ENCODE measurements around the gene MLNR. TPM values are rescaled to one million over a fixed set of nuclear protein-coding genes. Genes with fewer than 3 reads are reported as not detected.

Gene MLNR
- total and polyA plus RNA-seq, 12 donors: not detected

- DNase-seq: peak; percentile 98 to 99
- H3K27me3 ChIP-seq: no peaks in the 10 kb centered on the region
- peak in 3 of 9 donors; percentile 3 to 16 (median 9) for TF ChIP-seq CTCF (IDR thresholded peaks at IDR 0.05)
- peak; percentile 98 to 100 (median 99) for ATAC-seq
- peaks cover 4 to 34% (median 18%) of the 10 kb centered on the region in 9 donors for H3K4me1 ChIP-seq
- peak within 1 kb of the TSS; percentile 53 to 93 (median 87) for H3K4me3 ChIP-seq
- H3K27ac ChIP-seq: peak within 1 kb of the TSS; percentile 70 to 95 (median 89)
- H3K9me3 ChIP-seq: no peaks in the 10 kb centered on the region
- peaks cover 0 to 32% (median 0%) of the 10 kb centered on the region in 9 donors for H3K36me3 ChIP-seq
- 0% methylated on average over 56 of the region's 56 CpGs for WGBS, 2 donors
- intact Hi-C loops (cut with DNase I): loop anchor here in 1 of 10 donors (5.0 kb wide), 1 partner anchor 34 kb away; no protein-coding TSS in a partner anchor
Measured at GRCh38 chr13:49247643-49248621, 27.8 kb downstream of the MLNR start, which contains the start of gene CDADC1. Gene CDADC1, plus strand, starts transcription at chr13:49247925. Its CDS starts 113 bp downstream, at chr13:49248038.

- intact Hi-C loops (cut with DNase I): loop anchor here in 1 of 10 donors (5.0 kb wide), 1 partner anchor 34 kb away; no protein-coding TSS in a partner anchor
- Histone ChIP-seq H3K4me1 (peaks cover 4 to 41% (median 18%) of the 10 kb centered on the region in 9 donors), H3K9me3 (no peaks in the 10 kb centered on the region), H3K27me3 (no peaks in the 10 kb centered on the region), H3K27ac (peak overlapping the region in 9 of 10 donors; percentile 83 to 95 (median 90)), H3K36me3 (peaks cover 0 to 38% (median 0%) of the 10 kb centered on the region in 9 donors), H3K4me3 (peak overlapping the region; percentile 53 to 93 (median 87))
- no peak for DNase-seq
- peak in 1 of 9 donors; percentile 24 for TF ChIP-seq CTCF (IDR thresholded peaks at IDR 0.05)
- ATAC-seq: peak in 4 of 8 donors; percentile 2 to 7 (median 4)
- WGBS, 2 donors: 9 to 11% methylated on average over 6 of the region's 6 CpGs
Measured at GRCh38 chr13:49248622-49249002, 28.5 kb downstream of the MLNR start.

- DNase-seq (no peak), ATAC-seq (no peak)
- Histone ChIP-seq H3K27ac (no peak overlapping the region), H3K9me3 (no peaks in the 10 kb centered on the region), H3K4me3 (no peak overlapping the region), H3K27me3 (no peaks in the 10 kb centered on the region), H3K36me3 (peaks cover 0 to 65% (median 7%) of the 10 kb centered on the region in 9 donors), H3K4me1 (peaks cover 4 to 46% (median 18%) of the 10 kb centered on the region in 9 donors)
- no peak for TF ChIP-seq CTCF (IDR thresholded peaks at IDR 0.05)
- WGBS, 2 donors: 86 to 91% methylated on average over 5 of the region's 5 CpGs
- intact Hi-C loops (cut with DNase I): no loop called here
Measured at GRCh38 chr13:49251326-49251725, 31.2 kb downstream of the MLNR start.

GRCh38 chr13:49253310-49253709 is 33.2 kb downstream of the MLNR start:
- WGBS, 2 donors: 98 to 100% methylated on average over 1 of the region's 1 CpG
- Histone ChIP-seq H3K27me3 (no peaks in the 10 kb centered on the region), H3K27ac (no peak overlapping the region), H3K4me1 (peaks cover 0 to 45% (median 12%) of the 10 kb centered on the region in 9 donors), H3K4me3 (no peak overlapping the region), H3K36me3 (peaks cover 0 to 85% (median 8%) of the 10 kb centered on the region in 9 donors), H3K9me3 (no peaks in the 10 kb centered on the region)
- intact Hi-C loops (cut with DNase I): no loop called here
- no peak for ATAC-seq
- no peak for TF ChIP-seq CTCF (IDR thresholded peaks at IDR 0.05)
- DNase-seq: no peak
